Progenitor cell of endocrine pancreas (in vitro differentiated cells): ENCODE data around the gene FAM120B. TPM values are rescaled to one million over a fixed set of nuclear protein-coding genes. Genes with fewer than 3 reads are reported as not detected.

ENCODE experiments used
- DNase-seq: peaks from one replicate; pipeline ENCODE4 v3.0.0; 2021; ENCODE audit warnings: low spot score; ENCODE audit not compliant: unreplicated experiment
- H3K27ac Mint-ChIP-seq: 2 replicates; pipeline ENCODE4 v1.8.0; 2021; ENCODE audit warnings: mild to moderate bottlenecking, moderate library complexity, mixed read lengths
- H3K27me3 Mint-ChIP-seq: 2 replicates; pipeline ENCODE4 v1.8.0; 2021; ENCODE audit warnings: mixed read lengths
- H3K36me3 Mint-ChIP-seq: 2 replicates; pipeline ENCODE4 v1.8.0; 2022; ENCODE audit warnings: mixed read lengths; ENCODE audit not compliant: insufficient read depth
- H3K4me1 Mint-ChIP-seq: 2 replicates; pipeline ENCODE4 v1.8.0; 2021; ENCODE audit warnings: low read depth, mixed read lengths
- H3K4me3 Mint-ChIP-seq: 2 replicates; pipeline ENCODE4 v1.8.0; 2021; ENCODE audit warnings: low read depth, mild to moderate bottlenecking, moderate library complexity, mixed read lengths
- H3K9me3 Mint-ChIP-seq: 2 replicates; pipeline ENCODE4 v1.8.0; 2021; ENCODE audit warnings: low read depth, mixed read lengths
- CTCF ChIP-seq: fragments of 200-600 bp; sonication (generic); IDR thresholded peaks from one replicate; pipeline ENCODE4 v1.5.0; 2021; ENCODE audit warnings: antibody characterized with exemption, mild to moderate bottlenecking; ENCODE audit not compliant: unreplicated experiment
- total RNA-seq: library from RNA; stranded (reverse); gene quantifications from 2 replicates; pipeline ENCODE4 v1.2.1, GENCODE V29; 2021

The FAM120B gene
- total RNA-seq, 1 donor from 2014 or later = 49.3 TPM

GRCh38 chr6:170445971-170446370 lies 139.4 kb downstream of the FAM120B start:
- no peak for DNase-seq
- TF ChIP-seq CTCF = no peak
- H3K27me3 Mint-ChIP-seq = peaks cover 5% of the 10 kb centered on the region
- no peak overlapping the region for H3K27ac Mint-ChIP-seq
- peaks cover 4% of the 10 kb centered on the region for H3K4me1 Mint-ChIP-seq
- no peaks in the 10 kb centered on the region for H3K36me3 Mint-ChIP-seq
- H3K9me3 Mint-ChIP-seq = no peaks in the 10 kb centered on the region
- no peak overlapping the region for H3K4me3 Mint-ChIP-seq

GRCh38 chr6:170446841-170447560 lies 140.4 kb downstream of the FAM120B start:
- no peak for DNase-seq
- H3K27ac Mint-ChIP-seq = no peak overlapping the region
- H3K4me1 Mint-ChIP-seq = peaks cover 4% of the 10 kb centered on the region
- H3K4me3 Mint-ChIP-seq = no peak overlapping the region
- no peaks in the 10 kb centered on the region for H3K9me3 Mint-ChIP-seq
- TF ChIP-seq CTCF = no peak
- H3K27me3 Mint-ChIP-seq = peaks cover 5% of the 10 kb centered on the region
- no peaks in the 10 kb centered on the region for H3K36me3 Mint-ChIP-seq

GRCh38 chr6:170447561-170447930 lies 141.0 kb downstream of the FAM120B start:
- no peak for DNase-seq
- H3K4me3 Mint-ChIP-seq = no peak overlapping the region
- H3K27ac Mint-ChIP-seq = no peak overlapping the region
- no peaks in the 10 kb centered on the region for H3K36me3 Mint-ChIP-seq
- H3K4me1 Mint-ChIP-seq = peaks cover 4% of the 10 kb centered on the region
- H3K27me3 Mint-ChIP-seq = peaks cover 5% of the 10 kb centered on the region
- TF ChIP-seq CTCF = no peak
- no peaks in the 10 kb centered on the region for H3K9me3 Mint-ChIP-seq

GRCh38 chr6:170448317-170448716 lies 141.8 kb downstream of the FAM120B start:
- peaks cover 7% of the 10 kb centered on the region for H3K4me1 Mint-ChIP-seq
- TF ChIP-seq CTCF = no peak

GRCh38 chr6:170448751-170449630 lies 142.4 kb downstream of the FAM120B start:
- H3K27me3 Mint-ChIP-seq = peaks cover 5% of the 10 kb centered on the region
- TF ChIP-seq CTCF = no peak
- no peaks in the 10 kb centered on the region for H3K36me3 Mint-ChIP-seq
- H3K4me1 Mint-ChIP-seq = peaks cover 7% of the 10 kb centered on the region
- no peak overlapping the region for H3K27ac Mint-ChIP-seq
- no peak for DNase-seq
- no peak overlapping the region for H3K4me3 Mint-ChIP-seq
- no peaks in the 10 kb centered on the region for H3K9me3 Mint-ChIP-seq

More at GRCh38 chr6:170448317-170448716, 141.8 kb downstream of the FAM120B start:
- no peak for DNase-seq
- no peaks in the 10 kb centered on the region for H3K9me3 Mint-ChIP-seq
- peaks cover 5% of the 10 kb centered on the region for H3K27me3 Mint-ChIP-seq
- no peaks in the 10 kb centered on the region for H3K36me3 Mint-ChIP-seq
- no peak overlapping the region for H3K27ac Mint-ChIP-seq
- H3K4me3 Mint-ChIP-seq = no peak overlapping the region
